GM23248 (cell line): ENCODE measurements around the gene CDC42SE2. TPM values are rescaled to one million over a fixed set of nuclear protein-coding genes. Genes with fewer than 3 reads are reported as not detected.
"Not testable (repeated sequence)": the region's sequence is repeated elsewhere in the genome, so short reads cannot be mapped to it uniquely, and the experiment has no call there.

Experiments used
- DNase-seq: peaks from one replicate; pipeline ENCODE4 v3.0.0-alpha.2; 2015
- H2AFZ ChIP-seq: fragments of 200-600 bp; sonication (generic); 2 replicates; pipeline ENCODE4 v1.6.1; 2016; ENCODE audit warnings: antibody characterized with exemption
- H3F3A ChIP-seq: fragments of 200-600 bp; sonication (generic); 2 replicates; pipeline ENCODE4 v1.6.1; 2016; ENCODE audit warnings: mild to moderate bottlenecking, antibody characterized with exemption, mixed run types; ENCODE audit not compliant: insufficient read depth
- H3K27ac ChIP-seq: fragments of 200-600 bp; sonication (generic); 2 replicates; pipeline ENCODE4 v1.5.1; 2016; ENCODE audit warnings: mild to moderate bottlenecking
- H3K27me3 ChIP-seq: fragments of 200-600 bp; sonication (generic); replicated peaks from 2 replicates; pipeline ENCODE4 v1.6.1; 2016; ENCODE audit warnings: mild to moderate bottlenecking; ENCODE audit not compliant: insufficient read depth
- H3K36me3 ChIP-seq: fragments of 200-600 bp; sonication (generic); 2 replicates; pipeline ENCODE4 v1.6.1; 2016; ENCODE audit warnings: low read depth, mild to moderate bottlenecking
- H3K4me1 ChIP-seq: fragments of 200-600 bp; sonication (generic); 2 replicates; pipeline ENCODE4 v1.6.1; 2016; ENCODE audit warnings: mild to moderate bottlenecking; ENCODE audit not compliant: insufficient read depth
- H3K4me2 ChIP-seq: fragments of 200-600 bp; sonication (generic); one replicate; pipeline ENCODE4 v1.6.1; 2016; ENCODE audit warnings: mild to moderate bottlenecking; ENCODE audit not compliant: unreplicated experiment
- H3K4me3 ChIP-seq: fragments of 200-600 bp; sonication (generic); 2 replicates; pipeline ENCODE4 v1.5.1; 2016; ENCODE audit warnings: mild to moderate bottlenecking
- H3K79me2 ChIP-seq: fragments of 200-600 bp; sonication (generic); 2 replicates; pipeline ENCODE4 v1.6.1; 2016; ENCODE audit warnings: mild to moderate bottlenecking; ENCODE audit not compliant: insufficient read depth
- H3K9ac ChIP-seq: fragments of 200-600 bp; sonication (generic); 2 replicates; pipeline ENCODE4 v1.6.1; 2016; ENCODE audit warnings: mild to moderate bottlenecking
- H3K9me2 ChIP-seq: fragments of 200-600 bp; sonication (generic); 2 replicates; pipeline ENCODE4 v1.6.1; 2016; ENCODE audit warnings: mixed run types, mild to moderate bottlenecking, moderate library complexity; ENCODE audit not compliant: insufficient read depth
- H3K9me3 ChIP-seq: fragments of 200-600 bp; sonication (generic); one replicate; pipeline ENCODE4 v1.6.1; 2017; ENCODE audit warnings: low read depth
- H4K20me1 ChIP-seq: fragments of 200-600 bp; sonication (generic); 2 replicates; pipeline ENCODE4 v1.6.0; 2016; ENCODE audit not compliant: insufficient read depth
- EZH2 ChIP-seq: fragments of 200-600 bp; sonication (generic); IDR thresholded peaks from 2 replicates; pipeline ENCODE4 v1.6.1; 2018; ENCODE audit warnings: antibody characterized with exemption, mild to moderate bottlenecking; ENCODE audit not compliant: insufficient read depth, poor library complexity, severe bottlenecking
- EZH2phosphoT487 ChIP-seq: fragments of 200-600 bp; sonication (generic); IDR thresholded peaks from 2 replicates; pipeline ENCODE4 v1.6.1; 2018; ENCODE audit warnings: antibody characterized with exemption, moderate library complexity, mild to moderate bottlenecking, low read depth; ENCODE audit not compliant: insufficient read depth
- WGBS, 2 experiments: methylation state at CpG; one replicate each; pipeline ENCODE4 v1.1.6; 2015 to 2017; ENCODE audit warnings: low lambda C conversion rate in 2 of 2, low coverage in 1 of 2; ENCODE audit errors: missing lambda C conversion rate in 2 of 2; 5-methylcytosine and 5-hydroxymethylcytosine counted together
- in situ Hi-C: fragments of 300-500 bp; cut with MboI; formaldehyde crosslinking; loops from 2 replicates; pipeline ENCODE4 v1.15.0; 2020
- polyA plus RNA-seq: library from polyadenylated mRNA; unstranded; fragments of >200 nt; fragmentation: Nextera tagmentation; extraction: Ambion mirVana; gene quantifications from 2 replicates; pipeline ENCODE4 v1.2.1, GENCODE V29; 2016
- total RNA-seq: library from RNA; depleted of rRNA; stranded (reverse); fragments of >200 nt; shearing (Covaris generic); gene quantifications from 2 replicates; pipeline ENCODE4 v1.2.3, GENCODE V29; 2014

Gene CDC42SE2
- total and polyA plus RNA-seq, 2 experiments from 2014 or later, result 13.7 to 17.5 TPM

GRCh38 chr5:131252824-131253171, 11.1 kb upstream of the CDC42SE2 start:
- Histone ChIP-seq H3K27me3 (no peaks in the 10 kb centered on the region), H3F3A (no peaks in the 10 kb centered on the region), H3K79me2 (no peaks in the 10 kb centered on the region), H3K27ac (no peak overlapping the region), H3K36me3 (no peaks in the 10 kb centered on the region), H3K4me2 (no peak overlapping the region), H4K20me1 (no peaks in the 10 kb centered on the region), H3K4me1 (0 out of 2 replicates have a peak, but pooled peaks cover 3% of the 10 kb centered on the region), H2AFZ (no peak overlapping the region), H3K4me3 (no peak overlapping the region), H3K9me3 (no peaks in the 10 kb centered on the region), H3K9ac (no peak overlapping the region), H3K9me2 (no peaks in the 10 kb centered on the region)
- TF ChIP-seq EZH2phosphoT487 (no peak), EZH2 (no peak)
- in situ Hi-C loops, result no loop called here
- WGBS, 2 experiments, result 79 to 80% methylated on average over 6 of the region's 6 CpGs
- no peak for DNase-seq

GRCh38 chr5:131254025-131254424, 9.8 kb upstream of the CDC42SE2 start:
- H4K20me1 ChIP-seq, in situ Hi-C loops, H3K9me3 ChIP-seq: not testable (repeated sequence)

GRCh38 chr5:131254741-131255140, 9.1 kb upstream of the CDC42SE2 start:
- 54 to 55% methylated on average over 2 of the region's 2 CpGs for WGBS, 2 experiments

More at GRCh38 chr5:131254025-131254424, 9.8 kb upstream of the CDC42SE2 start:
- H3K4me2 ChIP-seq, H3K27me3 ChIP-seq, H3K36me3 ChIP-seq, H3K79me2 ChIP-seq, H3K9me2 ChIP-seq, H3K4me3 ChIP-seq, DNase-seq, H3K9ac ChIP-seq, H3K4me1 ChIP-seq, H3K27ac ChIP-seq, H3F3A ChIP-seq, H2AFZ ChIP-seq: not testable (repeated sequence)
- 91 to 96% methylated on average over 10 of the region's 10 CpGs for WGBS, 2 experiments

GRCh38 chr5:131256507-131256823, 7.4 kb upstream of the CDC42SE2 start:
- TF ChIP-seq EZH2 (no peak), EZH2phosphoT487 (no peak)
- in situ Hi-C loops, result no loop called here

More at GRCh38 chr5:131254741-131255140, 9.1 kb upstream of the CDC42SE2 start:
- Histone ChIP-seq H3K4me1 (0 out of 2 replicates have a peak, but pooled peaks cover 3% of the 10 kb centered on the region), H3K4me3 (no peak overlapping the region), H3K9me3 (no peaks in the 10 kb centered on the region), H3K36me3 (no peaks in the 10 kb centered on the region), H3K9me2 (no peaks in the 10 kb centered on the region), H4K20me1 (no peaks in the 10 kb centered on the region), H3K9ac (no peak overlapping the region), H3K4me2 (no peak overlapping the region), H3K27ac (no peak overlapping the region), H3K27me3 (no peaks in the 10 kb centered on the region), H3K79me2 (no peaks in the 10 kb centered on the region), H3F3A (no peaks in the 10 kb centered on the region), H2AFZ (no peak overlapping the region)
- TF ChIP-seq EZH2 (no peak), EZH2phosphoT487 (no peak)
- no peak for DNase-seq
- in situ Hi-C loops, result no loop called here

GRCh38 chr5:131258733-131259132, 5.1 kb upstream of the CDC42SE2 start:
- no peak overlapping the region for H3K4me2 ChIP-seq
- in situ Hi-C loops, result no loop called here
- no peak for DNase-seq
- no peaks in the 10 kb centered on the region for H3K9me3 ChIP-seq
- 70 to 80% methylated on average over 2 of the region's 2 CpGs for WGBS, 2 experiments
- no peaks in the 10 kb centered on the region for H3K36me3 ChIP-seq
- no peaks in the 10 kb centered on the region for H3K27me3 ChIP-seq
- H3K79me2 ChIP-seq, result no peaks in the 10 kb centered on the region
- TF ChIP-seq EZH2phosphoT487 (no peak), EZH2 (no peak)
- no peaks in the 10 kb centered on the region for H3F3A ChIP-seq
- H3K9me2 ChIP-seq, result no peaks in the 10 kb centered on the region
- H3K4me1 ChIP-seq, result 0 out of 2 replicates have a peak, but pooled peaks cover 3% of the 10 kb centered on the region
- no peak overlapping the region for H3K27ac ChIP-seq
- H3K4me3 ChIP-seq, result no peak overlapping the region
- no peak overlapping the region for H2AFZ ChIP-seq
- H3K9ac ChIP-seq, result no peak overlapping the region
- no peaks in the 10 kb centered on the region for H4K20me1 ChIP-seq

More at GRCh38 chr5:131256507-131256823, 7.4 kb upstream of the CDC42SE2 start:
- Histone ChIP-seq H3K4me1 (0 out of 2 replicates have a peak, but pooled peaks cover 3% of the 10 kb centered on the region), H3K79me2 (no peaks in the 10 kb centered on the region), H4K20me1 (no peaks in the 10 kb centered on the region), H3K36me3 (no peaks in the 10 kb centered on the region), H3K27me3 (no peaks in the 10 kb centered on the region), H3K27ac (no peak overlapping the region), H3K4me2 (no peak overlapping the region), H3K9me3 (no peaks in the 10 kb centered on the region), H3F3A (no peaks in the 10 kb centered on the region), H3K4me3 (no peak overlapping the region), H3K9ac (no peak overlapping the region), H2AFZ (no peak overlapping the region), H3K9me2 (no peaks in the 10 kb centered on the region)
- WGBS, 2 experiments, result 89 to 92% methylated on average over 2 of the region's 2 CpGs
- no peak for DNase-seq
